NCI-H510A treated with DMSO at 0.1 percent for 48 hours (cell line): Measurements from ENCODE around the gene GNL3.
"Not testable (repeated sequence)": the region's sequence is repeated elsewhere in the genome, so short reads cannot be mapped to it uniquely, and the experiment has no call there.

Experiments used
- DNase-seq: peaks from one replicate; lab custom pipeline; 2025; lab: John Stamatoyannopoulos, UW

Gene GNL3, protein sequence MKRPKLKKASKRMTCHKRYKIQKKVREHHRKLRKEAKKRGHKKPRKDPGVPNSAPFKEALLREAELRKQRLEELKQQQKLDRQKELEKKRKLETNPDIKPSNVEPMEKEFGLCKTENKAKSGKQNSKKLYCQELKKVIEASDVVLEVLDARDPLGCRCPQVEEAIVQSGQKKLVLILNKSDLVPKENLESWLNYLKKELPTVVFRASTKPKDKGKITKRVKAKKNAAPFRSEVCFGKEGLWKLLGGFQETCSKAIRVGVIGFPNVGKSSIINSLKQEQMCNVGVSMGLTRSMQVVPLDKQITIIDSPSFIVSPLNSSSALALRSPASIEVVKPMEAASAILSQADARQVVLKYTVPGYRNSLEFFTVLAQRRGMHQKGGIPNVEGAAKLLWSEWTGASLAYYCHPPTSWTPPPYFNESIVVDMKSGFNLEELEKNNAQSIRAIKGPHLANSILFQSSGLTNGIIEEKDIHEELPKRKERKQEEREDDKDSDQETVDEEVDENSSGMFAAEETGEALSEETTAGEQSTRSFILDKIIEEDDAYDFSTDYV

DNA sequence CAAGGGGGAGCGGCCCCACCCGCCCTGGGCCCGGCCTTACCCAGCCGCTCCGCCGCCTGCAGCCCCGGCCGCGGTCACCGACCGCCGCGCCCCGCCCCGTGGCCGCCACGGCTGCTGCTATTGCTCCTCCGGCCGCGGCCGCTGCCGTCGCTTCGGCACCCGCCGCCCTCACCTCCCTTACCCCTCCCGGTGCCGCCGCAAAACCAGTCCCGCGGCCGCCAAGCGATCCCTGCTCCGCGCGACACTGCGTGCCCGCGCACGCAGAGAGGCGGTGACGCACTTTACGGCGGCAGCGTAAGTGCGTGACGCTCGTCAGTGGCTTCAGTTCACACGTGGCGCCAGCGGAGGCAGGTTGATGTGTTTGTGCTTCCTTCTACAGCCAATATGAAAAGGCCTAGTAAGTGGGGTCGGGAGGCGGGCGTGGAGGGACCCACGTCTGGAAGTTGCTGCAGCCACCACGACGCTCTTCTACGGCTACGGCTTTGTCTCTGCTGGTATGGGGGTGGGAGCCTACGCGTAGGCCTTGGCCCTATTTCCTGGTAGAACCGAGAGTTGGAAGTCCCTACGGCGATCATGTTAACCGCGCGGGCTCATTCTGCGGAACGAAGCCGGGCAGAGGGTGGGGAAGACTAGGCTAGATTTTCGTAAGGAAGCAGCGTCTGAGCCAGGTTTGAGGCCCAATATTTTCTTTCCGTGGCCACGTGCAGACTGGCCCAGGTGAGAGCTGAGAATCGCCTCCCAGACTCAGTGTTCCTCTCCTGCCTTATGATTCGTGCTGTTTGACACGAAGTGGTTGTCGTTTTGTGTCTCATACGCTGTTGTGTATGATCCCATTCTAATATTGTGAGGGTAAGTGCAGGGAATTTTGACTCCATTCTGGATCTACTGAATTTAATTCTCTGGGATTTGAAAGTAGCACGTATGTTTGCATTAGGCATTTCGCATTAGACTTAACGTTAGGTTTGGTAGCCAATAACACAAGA lies at the start of gene GNL3, which contains the start of gene PBRM1:
Gene GNL3 (plus strand): TSS at position 324 of the 983 bp plus-strand sequence. CDS start 61 bp downstream, at position 385.
Gene PBRM1 (minus strand): TSS at position 205 of the 983 bp plus-strand sequence.
- peak; percentile 67 for DNase-seq

DNA sequence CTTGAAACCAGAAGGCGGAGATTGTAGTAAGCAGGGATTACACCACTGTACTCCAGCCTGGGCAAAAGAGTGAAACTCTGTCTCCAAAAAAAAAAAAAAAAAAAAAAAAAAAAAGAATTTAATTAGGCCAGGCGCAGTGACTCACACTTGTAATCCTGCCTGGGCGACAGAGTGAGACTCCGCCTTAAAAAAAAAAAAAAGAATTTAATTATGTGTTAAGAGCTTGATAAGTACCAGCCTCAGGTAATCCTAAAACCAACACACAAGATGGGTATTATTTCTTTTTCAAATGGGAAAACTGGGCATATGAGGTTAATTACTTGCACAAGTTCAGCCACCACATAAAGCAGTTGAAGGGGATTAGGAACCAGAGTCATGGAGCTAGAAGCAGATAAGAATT lies 49.2 kb upstream of the GNL3 start:
- no peak for DNase-seq

DNA sequence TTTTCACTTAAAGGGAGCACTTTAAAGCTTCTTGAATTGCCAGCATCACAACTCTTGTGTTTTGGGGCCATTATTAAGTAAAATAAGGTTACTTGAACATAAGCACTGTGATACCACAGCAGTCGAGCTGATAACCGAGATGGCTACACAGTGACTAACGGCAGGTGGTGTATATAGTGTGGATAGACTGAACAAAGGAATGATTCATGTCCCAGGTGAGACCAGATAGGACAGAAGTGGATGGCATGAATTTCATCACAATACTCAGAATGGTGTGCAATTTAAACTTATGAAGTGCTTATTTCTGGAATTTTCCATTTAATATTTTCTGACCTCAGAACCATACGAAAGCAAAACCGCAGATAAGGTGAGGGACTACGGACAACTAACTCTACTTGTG lies 40.3 kb upstream of the GNL3 start:
- no peak for DNase-seq

DNA sequence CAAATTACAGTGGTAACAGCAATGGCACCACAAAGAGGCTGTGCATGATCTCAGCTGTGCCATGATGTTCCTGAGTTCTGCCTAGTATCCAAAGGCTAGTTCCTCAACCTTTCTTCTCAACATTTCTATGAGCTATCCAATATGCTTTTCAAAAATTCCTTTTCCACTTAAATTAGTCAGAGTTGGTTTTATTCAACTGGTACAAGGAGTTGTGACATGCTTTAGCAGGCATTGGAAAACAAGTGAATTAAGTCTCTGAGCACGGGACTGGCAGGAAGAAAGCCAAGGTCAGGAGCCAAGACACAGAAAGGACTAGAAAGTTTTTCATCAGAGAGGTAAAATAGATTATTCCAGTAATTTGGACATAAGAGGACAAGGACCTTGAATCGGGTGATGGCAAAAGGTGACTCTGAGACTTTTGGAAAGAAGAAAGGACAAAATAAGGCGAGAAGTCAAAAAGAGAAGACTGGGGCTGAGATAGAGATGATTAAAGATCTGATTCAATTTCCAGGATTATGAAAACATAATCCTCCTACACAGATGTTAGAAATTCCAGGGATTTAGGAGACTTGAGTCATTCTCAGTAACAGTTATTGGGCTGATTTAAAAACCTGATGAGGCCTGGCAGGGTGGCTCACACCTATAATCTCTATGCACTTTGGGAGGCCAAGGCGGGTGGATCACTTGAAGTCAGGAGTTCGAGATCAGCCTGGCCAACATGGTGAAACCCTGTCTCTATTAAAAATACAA lies 36.2 kb upstream of the GNL3 start:
- DNase-seq: no peak

DNA sequence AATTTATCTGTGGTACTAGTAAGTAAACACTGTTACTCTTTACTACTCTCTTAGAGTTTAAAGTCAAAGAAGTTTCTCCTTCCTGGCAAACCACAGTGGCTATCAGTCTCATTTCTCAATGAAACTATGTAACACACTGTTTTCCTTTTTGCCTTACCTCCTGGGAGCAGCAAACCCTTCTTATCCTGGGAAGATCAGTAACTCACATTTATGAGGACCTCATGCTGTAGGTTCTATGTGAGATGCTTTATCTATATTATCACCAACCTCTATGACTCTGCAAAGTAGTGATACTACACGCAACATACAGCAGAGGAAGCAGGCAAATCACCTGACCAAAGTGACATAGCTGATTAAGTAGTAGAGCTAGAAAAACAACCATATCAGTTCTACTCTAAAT lies 35.4 kb upstream of the GNL3 start:
- no peak for DNase-seq

DNA sequence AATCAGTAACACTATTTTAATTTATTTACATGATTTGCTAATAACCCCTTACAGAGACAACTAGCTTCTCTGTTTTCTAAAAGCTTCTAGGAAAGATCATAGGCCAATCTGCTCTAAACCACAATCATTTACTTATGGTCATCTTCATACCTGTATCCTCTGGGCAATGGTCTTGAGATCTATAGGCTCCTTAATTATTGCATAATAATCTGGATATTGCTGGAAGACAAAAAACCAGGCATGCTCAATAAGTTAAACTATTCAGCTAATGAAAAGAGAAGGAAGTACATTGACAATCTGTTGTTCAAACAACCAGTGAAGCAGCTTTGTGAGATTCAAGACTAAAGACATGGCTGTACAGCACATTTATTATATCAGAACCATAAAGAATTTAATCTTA lies 34.2 kb upstream of the GNL3 start:
- DNase-seq: no peak

DNA sequence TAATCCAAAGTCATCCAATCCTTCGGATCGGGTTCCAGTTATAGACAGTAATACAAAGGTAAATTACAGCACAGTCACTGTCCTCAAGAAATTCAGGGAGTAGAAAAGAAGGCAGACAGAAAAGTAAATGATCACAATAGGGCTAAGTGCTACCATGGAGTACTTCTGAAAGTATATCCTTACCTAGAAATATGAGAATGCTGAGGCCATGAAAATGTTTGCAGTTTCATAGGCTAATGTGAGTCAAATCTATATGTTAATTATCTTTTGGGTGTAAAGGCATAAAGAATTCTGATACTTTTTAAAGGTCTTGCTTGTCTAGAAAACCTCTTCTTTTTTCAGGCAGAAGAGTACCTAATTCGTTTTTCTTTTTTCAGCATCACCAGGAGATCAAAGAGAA lies 29.9 kb upstream of the GNL3 start:
- no peak for DNase-seq

DNA sequence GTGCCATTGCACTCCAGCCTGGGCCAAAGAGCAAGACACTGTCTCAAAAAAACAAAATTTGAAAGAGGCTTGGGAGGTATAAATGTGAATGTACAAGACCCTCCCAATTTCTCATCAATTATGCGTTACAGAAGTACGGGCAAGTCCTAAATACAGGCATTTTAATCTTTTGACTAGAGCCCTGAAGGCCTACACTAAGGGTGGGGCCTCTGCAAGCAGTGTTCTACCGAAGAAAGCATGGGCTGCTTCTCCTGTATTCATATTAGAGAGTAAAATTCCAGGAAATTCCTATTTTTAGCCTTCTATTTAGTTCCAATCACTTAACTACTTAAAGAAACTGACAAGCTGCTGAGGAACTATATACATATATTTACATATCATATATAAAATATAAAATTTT lies 25.8 kb upstream of the GNL3 start:
- DNase-seq: no peak

DNA sequence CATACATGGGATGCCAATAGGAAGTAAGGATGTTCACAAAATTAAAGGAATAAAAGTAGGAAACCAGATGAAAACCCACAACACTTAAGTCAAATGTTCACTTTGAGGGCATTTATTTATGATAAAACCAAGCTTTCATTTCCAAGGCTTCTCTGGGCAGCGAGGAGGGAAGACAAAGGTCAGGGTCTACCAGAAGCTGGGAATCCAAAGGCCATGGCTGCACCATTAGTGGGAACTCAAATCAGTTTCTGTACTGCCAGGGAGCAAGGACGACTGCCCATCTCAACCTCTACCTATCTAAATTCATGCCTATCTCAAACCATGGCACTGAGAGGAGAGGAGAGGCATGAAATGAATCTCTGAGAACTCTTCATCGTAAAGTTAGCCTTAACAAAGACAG lies 22.7 kb upstream of the GNL3 start:
- no peak for DNase-seq

DNA sequence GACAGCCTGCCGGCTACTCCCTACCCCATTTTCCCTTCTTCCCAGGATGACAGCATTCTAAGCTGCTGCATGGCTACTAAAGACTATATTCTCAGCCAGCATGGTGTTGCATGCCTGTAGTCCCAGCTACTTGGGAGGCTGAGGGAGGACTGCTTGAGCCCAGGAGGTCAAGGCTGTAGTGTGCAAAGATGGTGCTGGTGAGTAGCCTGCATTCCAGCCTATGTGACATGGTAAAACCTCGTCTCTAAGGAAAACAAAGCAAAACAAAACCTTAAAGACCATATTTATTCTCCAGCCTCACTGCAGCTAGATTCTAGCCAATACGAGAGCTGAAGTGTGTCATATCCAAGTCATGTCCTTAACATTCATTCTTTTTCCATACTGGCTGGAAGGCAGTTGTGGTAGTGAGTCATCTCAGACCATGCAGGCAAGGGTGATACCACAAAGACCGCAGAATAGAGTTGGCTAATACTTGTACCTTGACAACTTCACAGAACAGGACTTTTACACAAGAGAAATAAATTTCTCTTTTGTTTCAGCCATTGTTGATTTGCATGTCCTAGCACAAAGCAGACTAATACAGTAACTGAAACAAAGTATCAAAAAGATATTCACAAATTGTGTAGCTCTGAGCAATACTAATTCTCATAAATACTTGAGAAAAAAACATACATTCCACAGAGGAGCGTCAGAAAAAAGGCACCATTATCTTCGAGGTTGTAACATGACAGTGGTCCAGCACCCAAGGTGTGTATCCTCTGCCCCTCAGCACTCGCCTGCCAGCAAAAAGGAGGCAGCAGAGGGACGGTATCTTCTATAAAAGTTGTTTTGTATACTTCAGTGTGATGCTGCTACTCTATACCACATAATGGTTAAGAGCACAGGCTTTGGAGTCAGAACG lies 15.0 kb upstream of the GNL3 start:
- no peak for DNase-seq

DNA sequence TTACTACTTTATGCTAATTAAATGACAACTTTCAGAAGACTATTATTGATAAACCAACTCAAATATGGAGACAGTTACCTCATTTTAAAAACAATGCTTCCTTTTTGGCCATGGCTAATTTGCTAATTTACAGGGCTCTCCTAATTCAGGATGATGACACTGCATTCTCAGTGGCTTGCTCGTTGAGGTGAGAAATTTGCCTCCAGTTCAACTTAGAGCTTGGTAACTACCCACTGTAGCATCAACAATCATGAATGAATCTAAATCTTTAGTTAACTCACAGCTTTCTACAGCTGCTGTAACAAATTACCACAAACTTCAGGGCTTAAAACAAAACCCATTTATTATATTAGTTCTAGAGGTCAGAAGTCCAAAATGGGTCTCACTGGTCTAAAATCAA lies 14.2 kb upstream of the GNL3 start:
- DNase-seq: no peak

DNA sequence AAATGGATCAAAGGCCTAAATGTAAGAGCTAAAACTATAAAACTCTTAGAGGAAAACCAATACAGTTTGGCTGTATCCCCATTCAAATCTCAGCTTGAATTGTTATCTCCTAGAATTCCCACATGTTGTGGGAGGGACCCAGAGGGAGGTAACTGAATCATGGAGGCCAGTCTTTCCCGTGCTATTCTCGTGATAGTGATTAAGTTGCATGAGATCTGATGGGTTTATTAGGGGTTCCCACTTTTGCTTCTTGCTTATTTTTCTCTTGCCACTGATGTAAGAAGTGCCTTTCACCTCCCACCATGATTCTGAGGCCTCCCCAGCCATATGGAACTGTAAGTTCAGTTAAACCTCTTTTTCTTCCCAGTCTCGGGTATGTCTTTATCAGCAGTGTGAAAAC lies 9.6 kb upstream of the GNL3 start:
- not testable (repeated sequence) for DNase-seq

DNA sequence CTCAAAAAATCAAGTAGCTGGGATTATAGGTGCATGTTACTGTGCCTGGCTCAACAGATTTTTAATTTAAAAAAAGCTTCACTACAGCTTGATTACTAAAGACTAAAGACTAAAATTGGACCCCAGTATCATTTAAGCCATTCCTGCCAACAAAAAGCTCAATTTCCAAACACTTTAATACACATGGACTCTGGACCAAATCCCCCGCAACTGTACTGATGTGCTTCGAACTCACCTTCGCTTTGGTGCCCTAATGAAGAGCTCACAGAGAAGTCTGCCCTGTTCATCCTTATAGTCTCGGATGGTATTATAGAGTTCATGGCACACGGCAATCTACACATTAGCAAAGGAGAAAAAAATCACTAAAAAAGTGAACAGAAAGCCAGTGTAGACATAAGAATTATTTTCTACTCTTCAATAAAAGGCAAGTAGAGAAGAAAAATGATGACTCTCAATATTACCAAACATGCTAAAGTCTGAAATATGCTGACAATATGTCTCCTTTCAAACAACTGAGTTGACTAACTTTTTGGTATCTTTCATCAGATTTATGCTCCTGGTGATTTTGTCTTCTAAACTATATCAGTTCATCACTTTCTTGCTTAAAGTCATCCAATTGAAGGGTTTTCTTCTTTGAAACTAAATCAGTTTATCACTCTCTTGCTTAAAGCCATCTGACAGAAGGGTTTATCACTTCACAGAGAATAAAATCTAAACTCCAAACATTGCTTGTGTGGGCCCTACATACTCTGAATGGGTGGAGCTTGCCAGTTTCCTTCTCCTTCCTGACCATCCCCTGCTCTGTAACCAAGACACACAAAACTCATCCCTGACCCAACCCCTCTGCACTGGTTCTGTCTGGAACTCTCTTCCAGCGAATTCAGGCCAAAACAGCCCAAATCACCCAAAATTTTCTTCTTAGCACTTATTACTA lies 7.3 kb upstream of the GNL3 start:
- no peak for DNase-seq

DNA sequence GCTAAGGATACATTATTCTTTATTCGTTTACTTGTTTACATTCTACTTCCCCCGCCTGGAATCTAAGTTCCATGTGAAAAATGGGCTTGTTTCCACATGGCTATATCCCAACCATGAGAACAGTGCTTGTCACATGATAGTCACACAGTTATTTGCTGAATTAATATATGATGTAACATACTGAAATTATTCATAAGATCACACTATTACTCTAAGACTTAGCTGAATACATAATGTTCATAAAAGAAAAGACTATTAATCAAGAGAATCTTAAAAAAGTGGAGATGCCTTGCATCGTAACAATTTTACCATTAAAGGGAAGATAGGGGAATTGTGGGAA lies 6.7 kb upstream of the GNL3 start:
- no peak for DNase-seq

DNA sequence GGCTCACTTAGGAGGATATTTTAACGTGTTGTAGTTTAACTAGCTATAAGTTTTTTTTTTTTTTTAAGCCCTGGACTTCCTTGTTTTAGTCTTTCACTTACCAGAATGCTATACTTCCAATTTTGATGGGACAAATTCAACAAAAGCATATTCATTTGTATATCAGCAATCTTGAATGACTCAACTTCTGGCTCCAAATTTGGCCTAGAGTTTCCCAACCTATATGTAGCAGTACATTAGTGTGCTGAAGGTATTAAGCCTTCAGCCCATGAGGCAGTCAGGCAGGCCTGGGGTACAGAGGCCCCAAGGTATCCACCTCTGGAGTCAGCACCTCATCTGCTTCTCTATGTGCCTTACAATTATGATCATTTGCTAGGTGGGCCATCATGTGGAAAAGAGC lies 6.0 kb upstream of the GNL3 start:
- DNase-seq: no peak

DNA sequence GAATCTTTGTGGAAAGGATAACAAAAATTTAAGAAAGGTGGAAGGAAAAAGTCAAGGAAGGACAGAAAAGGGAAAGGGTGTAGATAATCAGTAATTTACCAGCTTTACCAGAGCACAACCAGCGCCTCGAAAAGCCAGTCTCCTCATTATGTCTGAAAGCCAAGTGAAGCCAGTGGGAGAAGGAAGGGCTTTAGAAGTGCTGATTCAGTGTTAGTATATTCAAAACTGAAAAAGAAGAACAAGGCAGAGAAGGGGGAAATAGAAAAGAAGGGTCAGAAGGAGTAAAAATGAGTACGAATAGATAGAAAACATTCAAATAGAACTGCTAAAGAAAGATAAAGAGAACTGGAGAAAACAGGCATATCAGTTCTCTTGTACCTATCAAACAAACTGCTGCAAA lies 4.2 kb upstream of the GNL3 start:
- no peak for DNase-seq

DNA sequence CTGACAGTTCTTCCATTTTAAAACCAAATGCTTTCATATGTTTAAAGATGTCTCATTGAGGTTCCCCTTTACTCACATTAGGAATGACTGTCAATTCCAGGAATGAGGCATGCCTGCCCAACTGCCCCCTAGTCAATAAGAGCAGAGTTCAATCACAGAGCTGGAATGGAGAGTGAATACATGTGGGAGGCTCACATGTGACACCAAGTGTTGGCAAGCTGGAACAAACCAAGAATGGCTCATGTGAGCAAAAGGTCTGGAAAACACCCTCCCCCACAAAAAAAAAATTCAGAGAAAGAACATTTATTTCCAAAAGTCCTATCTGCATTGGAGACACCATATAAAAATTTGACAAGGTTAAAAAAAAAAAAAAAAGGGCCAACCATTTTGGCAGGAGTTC lies 3.8 kb upstream of the GNL3 start:
- DNase-seq: no peak

DNA sequence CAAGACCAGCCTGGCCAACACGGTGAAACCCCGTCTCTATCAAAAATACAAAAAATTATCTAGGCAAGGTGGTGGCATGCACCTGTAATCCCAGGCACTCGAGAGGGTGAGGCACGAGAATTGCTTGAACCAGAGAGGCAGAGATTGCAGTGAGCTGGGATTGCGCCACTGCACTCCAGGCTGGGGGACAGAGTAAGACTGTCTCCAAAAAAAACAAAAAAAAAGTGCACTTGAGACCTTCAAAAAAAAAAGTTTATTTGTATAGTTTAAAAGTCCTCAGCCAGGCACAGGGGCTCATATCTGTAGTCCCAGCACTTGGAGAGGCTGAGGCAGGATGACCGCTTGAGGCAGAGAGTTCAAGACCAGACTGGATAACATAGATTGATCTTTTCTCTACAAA lies 2.2 kb upstream of the GNL3 start:
- no peak for DNase-seq

DNA sequence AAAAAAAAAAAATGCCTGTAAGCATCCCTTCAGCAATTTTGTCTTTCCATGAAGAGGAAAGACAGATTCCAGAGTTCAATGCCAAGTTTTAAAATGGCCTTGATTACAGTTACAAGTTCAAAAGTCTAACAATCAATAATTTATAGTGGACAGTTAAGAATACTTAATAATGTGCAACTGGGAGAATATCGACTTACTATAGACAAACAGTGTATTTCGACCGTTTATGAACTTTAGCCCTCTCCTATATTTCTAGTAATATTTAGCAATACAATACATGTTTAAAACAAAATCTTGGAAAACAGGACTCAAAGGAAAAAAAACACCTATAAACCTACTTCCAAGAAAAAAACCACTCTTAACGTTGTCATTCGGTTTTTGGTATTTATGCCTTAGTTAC lies 1.6 kb upstream of the GNL3 start:
- DNase-seq: no peak

DNA sequence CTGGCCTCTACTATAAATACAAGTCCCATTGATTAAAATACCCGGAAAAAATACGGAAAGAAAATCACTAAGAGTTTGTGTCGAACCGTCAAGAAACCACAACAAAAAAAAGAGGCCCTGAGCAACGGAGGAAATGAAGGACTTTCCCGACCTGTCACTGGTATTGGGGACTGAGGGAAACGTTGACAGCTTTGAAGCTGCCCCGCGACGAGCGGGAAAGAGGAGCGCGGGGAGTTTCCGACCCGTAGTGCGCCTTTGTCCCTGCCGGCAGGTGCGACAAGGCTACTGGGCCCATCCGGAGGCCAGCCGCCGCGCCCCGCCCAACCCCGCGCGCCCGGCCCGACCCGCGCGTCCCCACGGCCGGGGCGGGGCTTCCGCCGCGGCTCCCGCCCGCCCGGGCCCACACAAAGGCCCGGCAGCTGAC lies 535 bp upstream of the GNL3 start:
- peak; percentile 63 for DNase-seq
